GM23338 (cell line): Measurements from ENCODE around the gene EFCAB8. TPM values are rescaled to one million over a fixed set of nuclear protein-coding genes. Genes with fewer than 3 reads are reported as not detected.

Source experiments
- ATAC-seq: fragments of 200-7000 bp; cut with Tn5 transposase; 3 replicates; pipeline ENCODE4 v1.9.1; 2020
- DNase-seq: peaks from one replicate; pipeline ENCODE4 v3.0.0-alpha.2; 2015; ENCODE audit warnings: low spot score
- H2AFZ ChIP-seq: fragments of 200-600 bp; sonication (generic); 2 replicates; pipeline ENCODE4 v1.8.0; 2016; ENCODE audit warnings: antibody characterized with exemption, mild to moderate bottlenecking, moderate library complexity
- H3F3A ChIP-seq: fragments of 200-600 bp; sonication (generic); replicated peaks from 2 replicates; pipeline ENCODE4 v1.8.0; 2017; ENCODE audit warnings: antibody characterized with exemption, mixed run types, low read depth
- H3K27ac ChIP-seq: fragments of 200-600 bp; sonication (generic); 2 replicates; pipeline ENCODE4 v1.6.1; 2016; ENCODE audit warnings: low read depth
- H3K27me3 ChIP-seq: fragments of 200-600 bp; sonication (generic); 2 replicates; pipeline ENCODE4 v1.8.0; 2016; ENCODE audit warnings: mild to moderate bottlenecking, mixed run types, moderate library complexity; ENCODE audit not compliant: insufficient read depth
- H3K36me3 ChIP-seq: fragments of 200-600 bp; sonication (generic); 2 replicates; pipeline ENCODE4 v1.8.0; 2016; ENCODE audit warnings: mild to moderate bottlenecking; ENCODE audit not compliant: insufficient read depth
- H3K4me1 ChIP-seq: fragments of 200-600 bp; sonication (generic); 2 replicates; pipeline ENCODE4 v1.8.0; 2016; ENCODE audit warnings: mild to moderate bottlenecking, moderate library complexity; ENCODE audit not compliant: insufficient read depth
- H3K4me2 ChIP-seq: fragments of 200-600 bp; sonication (generic); 2 replicates; pipeline ENCODE4 v1.7.1; 2017; ENCODE audit warnings: mixed run types
- H3K4me3 ChIP-seq: fragments of 200-600 bp; sonication (generic); 2 replicates; pipeline ENCODE4 v1.6.1; 2016; ENCODE audit warnings: mixed run types
- H3K79me2 ChIP-seq: fragments of 200-600 bp; sonication (generic); replicated peaks from 2 replicates; pipeline ENCODE4 v1.8.0; 2017; ENCODE audit warnings: mild to moderate bottlenecking; ENCODE audit not compliant: insufficient read depth
- H3K9me2 ChIP-seq: fragments of 200-600 bp; sonication (generic); 2 replicates; pipeline ENCODE4 v1.8.0; 2017; ENCODE audit not compliant: insufficient read depth
- H4K20me1 ChIP-seq: fragments of 200-600 bp; sonication (generic); replicated peaks from 2 replicates; pipeline ENCODE4 v1.8.0; 2017; ENCODE audit warnings: mild to moderate bottlenecking; ENCODE audit not compliant: insufficient read depth
- H3K27ac Mint-ChIP-seq: 2 replicates; pipeline ENCODE4 v1.8.0; 2020; ENCODE audit warnings: inconsistent platforms, mild to moderate bottlenecking, moderate library complexity, mixed read lengths
- H3K27me3 Mint-ChIP-seq: 3 replicates; pipeline ENCODE4 v1.8.0; 2022; ENCODE audit warnings: low read depth, mild to moderate bottlenecking, moderate library complexity, mixed read lengths, inconsistent platforms; ENCODE audit not compliant: insufficient read depth, poor library complexity
- H3K36me3 Mint-ChIP-seq: 3 replicates; pipeline ENCODE4 v1.8.0; 2021; ENCODE audit warnings: low read depth, mild to moderate bottlenecking, inconsistent platforms, moderate library complexity, mixed read lengths
- H3K4me1 Mint-ChIP-seq: 3 replicates; pipeline ENCODE4 v1.8.0; 2020; ENCODE audit warnings: mild to moderate bottlenecking, inconsistent platforms, mixed read lengths
- H3K4me3 Mint-ChIP-seq: 3 replicates; pipeline ENCODE4 v1.8.0; 2021; ENCODE audit warnings: moderate library complexity, mild to moderate bottlenecking, inconsistent platforms, mixed read lengths
- H3K9me3 Mint-ChIP-seq: 3 replicates; pipeline ENCODE4 v1.8.0; 2020; ENCODE audit warnings: moderate library complexity, mild to moderate bottlenecking, inconsistent platforms, mixed read lengths
- CREB1 ChIP-seq: fragments of 250-450 bp; sonication (Bioruptor Pico); IDR thresholded peaks from 2 replicates; pipeline ENCODE4 v1.5.0; 2020; ENCODE audit warnings: low read depth, mild to moderate bottlenecking, moderate library complexity
- CTCF ChIP-seq, 2 experiments: fragments of 200-600 bp in 1 of 2; sonication (generic) in 1 of 2; conservative IDR thresholded peaks; 2 replicates each; pipeline versions ENCODE4 v1.5.1 to v1.6.1; 2016 to 2017; ENCODE audit warnings: antibody characterized with exemption in 2 of 2, low read depth in 2 of 2, mild to moderate bottlenecking in 2 of 2, moderate library complexity in 1 of 2
- ETS1 ChIP-seq: IDR thresholded peaks from 2 replicates; pipeline ENCODE4 v1.6.1; 2016; ENCODE audit warnings: antibody characterized with exemption
- EZH2phosphoT487 ChIP-seq: fragments of 200-600 bp; sonication (generic); IDR thresholded peaks from one replicate; pipeline ENCODE4 v1.8.1; 2018; ENCODE audit warnings: antibody characterized with exemption; ENCODE audit not compliant: unreplicated experiment
- JUNB ChIP-seq: IDR thresholded peaks from one replicate; pipeline ENCODE4 v1.6.1; 2016; ENCODE audit warnings: antibody characterized with exemption; ENCODE audit not compliant: unreplicated experiment
- NANOG ChIP-seq: IDR thresholded peaks from 2 replicates; pipeline ENCODE4 v1.6.1; 2016; ENCODE audit warnings: antibody characterized with exemption, borderline replicate concordance
- POLR2AphosphoS5 ChIP-seq: IDR thresholded peaks from 2 replicates; pipeline ENCODE4 v1.6.1; 2016; ENCODE audit warnings: antibody characterized with exemption, low read depth
- STAT1 ChIP-seq: IDR thresholded peaks from one replicate; pipeline ENCODE4 v1.6.1; 2016; ENCODE audit warnings: antibody characterized with exemption; ENCODE audit not compliant: unreplicated experiment
- ZNF331 ChIP-seq: fragments of 250-450 bp; sonication (Bioruptor Pico); IDR thresholded peaks from 2 replicates; pipeline ENCODE4 v1.5.0; 2020; ENCODE audit warnings: low read depth, mild to moderate bottlenecking, moderate library complexity
- ZNF462 ChIP-seq: fragments of 250-450 bp; sonication (Bioruptor Pico); IDR thresholded peaks from 2 replicates; pipeline ENCODE4 v1.5.0; 2020; ENCODE audit warnings: mild to moderate bottlenecking, moderate library complexity
- polyA plus RNA-seq: library from polyadenylated mRNA; unstranded; fragments of >200 nt; fragmentation: Nextera tagmentation; extraction: Ambion mirVana; gene quantifications from 2 replicates; pipeline ENCODE4 v1.2.1, GENCODE V29; 2016
- total RNA-seq: library from RNA; depleted of rRNA; stranded (reverse); fragments of >200 nt; shearing (Covaris generic); gene quantifications from 2 replicates; pipeline ENCODE4 v1.2.3, GENCODE V29; 2014

The EFCAB8 gene
- total and polyA plus RNA-seq, 2 experiments from 2014 or later = 0.35 TPM; not detected in 1

GRCh38 chr20:32979201-32979998 lies 120.7 kb downstream of the EFCAB8 start:
- Mint-ChIP-seq H3K27ac (no peak overlapping the region), H3K4me3 (no peak overlapping the region), H3K4me1 (peaks cover 5% of the 10 kb centered on the region), H3K36me3 (0 out of 3 replicates have a peak, but pooled peaks cover 3% of the 10 kb centered on the region), H3K27me3 (peaks cover 13% of the 10 kb centered on the region), H3K9me3 (peaks cover 8% of the 10 kb centered on the region)
- TF ChIP-seq POLR2AphosphoS5 (no peak), CTCF (conservative IDR thresholded peaks at IDR 0.05; ENCODE audit: low read depth in 2 of 2) (no peak), JUNB (no peak), STAT1 (no peak), CREB1 (no peak)
- ATAC-seq (no peak), DNase-seq (no peak)
- no peaks in the 10 kb centered on the region for H3K9me2 ChIP-seq
- H3K4me1 ChIP-seq = peaks cover 6% of the 10 kb centered on the region
- H3F3A ChIP-seq = 0 out of 2 replicates have a peak, but pooled peaks cover 1% of the 10 kb centered on the region
- H3K27ac ChIP-seq = no peak overlapping the region
- no peaks in the 10 kb centered on the region for H4K20me1 ChIP-seq
- H2AFZ ChIP-seq = no peak overlapping the region
- no peaks in the 10 kb centered on the region for H3K79me2 ChIP-seq
- no peaks in the 10 kb centered on the region for H3K36me3 ChIP-seq
- no peak overlapping the region for H3K4me3 ChIP-seq
- H3K27me3 ChIP-seq = no peaks in the 10 kb centered on the region
- no peak overlapping the region for H3K4me2 ChIP-seq

- DNase-seq = no peak
- no peaks in the 10 kb centered on the region for H3K27me3 ChIP-seq
- H3K4me3 ChIP-seq = no peak overlapping the region
- H3K4me3 Mint-ChIP-seq = no peak overlapping the region
- H3K4me2 ChIP-seq = no peak overlapping the region
- no peaks in the 10 kb centered on the region for H3K36me3 ChIP-seq
- no peaks in the 10 kb centered on the region for H3K79me2 ChIP-seq
- no peaks in the 10 kb centered on the region; the same call in 1 of the 2 replicates for H3K4me1 ChIP-seq
- H2AFZ ChIP-seq = no peak overlapping the region
- no peak overlapping the region for H3K27ac ChIP-seq
- ATAC-seq = no peak; the same call in 2 of the 3 replicates
- H3K9me3 Mint-ChIP-seq = peaks cover 8% of the 10 kb centered on the region
- H3F3A ChIP-seq = no peaks in the 10 kb centered on the region
- H3K4me1 Mint-ChIP-seq = peaks cover 4% of the 10 kb centered on the region
- 0 out of 3 replicates have a peak, but pooled peaks cover 3% of the 10 kb centered on the region for H3K36me3 Mint-ChIP-seq
- H4K20me1 ChIP-seq = no peaks in the 10 kb centered on the region
- H3K27ac Mint-ChIP-seq = no peak overlapping the region
- H3K27me3 Mint-ChIP-seq = peaks cover 13% of the 10 kb centered on the region
- H3K9me2 ChIP-seq = no peaks in the 10 kb centered on the region
- TF ChIP-seq ETS1 (no peak), ZNF462 (CRISPR knock-in tag) (no peak), CREB1 (no peak), JUNB (no peak), ZNF331 (CRISPR knock-in tag) (no peak), NANOG (no peak), EZH2phosphoT487 (no peak), STAT1 (no peak)
Measured at GRCh38 chr20:32980131-32980941, 121.6 kb downstream of the EFCAB8 start.
